Nephron (organoid): ENCODE measurements around the gene EFHC2.

ENCODE experiments used
- H3K27ac Mint-ChIP-seq, 3 experiments: 2 replicates each; pipeline ENCODE4 v1.8.0; 2020; ENCODE audit warnings: mixed read lengths in 3 of 3, mild to moderate bottlenecking in 2 of 3, moderate library complexity in 1 of 3
- H3K27me3 Mint-ChIP-seq: 2 replicates; pipeline ENCODE4 v1.8.0; 2021; ENCODE audit warnings: low read depth, mild to moderate bottlenecking, moderate library complexity, mixed read lengths
- H3K36me3 Mint-ChIP-seq: 2 replicates; pipeline ENCODE4 v1.8.0; 2020; ENCODE audit warnings: low read depth, mixed read lengths
- H3K4me1 Mint-ChIP-seq: 2 replicates; pipeline ENCODE4 v1.8.0; 2020; ENCODE audit warnings: mixed read lengths
- H3K4me3 Mint-ChIP-seq, 3 experiments: 2 replicates each; pipeline ENCODE4 v1.8.0; 2020; ENCODE audit warnings: mild to moderate bottlenecking in 3 of 3, mixed read lengths in 3 of 3, moderate library complexity in 2 of 3
- H3K9me3 Mint-ChIP-seq: 2 replicates; pipeline ENCODE4 v1.8.0; 2020; ENCODE audit warnings: mixed read lengths
- CTCF ChIP-seq, 3 experiments: fragments of 200-600 bp; sonication (generic); IDR thresholded peaks; one replicate each; pipeline ENCODE4 v1.5.0; 2021; ENCODE audit warnings: antibody characterized with exemption in 3 of 3; ENCODE audit not compliant: unreplicated experiment in 3 of 3

The EFHC2 gene

GRCh38 chrX:44308869-44309268, 34.6 kb downstream of the EFHC2 start:
- no peak overlapping the region for H3K4me3 Mint-ChIP-seq

GRCh38 chrX:44306356-44306755, 37.1 kb downstream of the EFHC2 start:
- peak overlapping the region in 1 of 3 experiments; percentile 44 for H3K27ac Mint-ChIP-seq
- H3K36me3 Mint-ChIP-seq, result no peaks in the 10 kb centered on the region
- H3K4me3 Mint-ChIP-seq, result no peak overlapping the region
- no peak for TF ChIP-seq CTCF (IDR thresholded peaks at IDR 0.05; ENCODE audit: unreplicated experiment in 3 of 3)
- H3K4me1 Mint-ChIP-seq, result no peaks in the 10 kb centered on the region
- H3K9me3 Mint-ChIP-seq, result peaks cover 8% of the 10 kb centered on the region
- H3K27me3 Mint-ChIP-seq, result no peaks in the 10 kb centered on the region

More at GRCh38 chrX:44308869-44309268, 34.6 kb downstream of the EFHC2 start:
- Mint-ChIP-seq H3K4me1 (no peaks in the 10 kb centered on the region), H3K9me3 (peaks cover 5% of the 10 kb centered on the region), H3K36me3 (no peaks in the 10 kb centered on the region), H3K27ac (no peak overlapping the region), H3K27me3 (no peaks in the 10 kb centered on the region)
- TF ChIP-seq CTCF (IDR thresholded peaks at IDR 0.05; ENCODE audit: unreplicated experiment in 3 of 3), result no peak

GRCh38 chrX:44305921-44306320, 37.6 kb downstream of the EFHC2 start:
- TF ChIP-seq CTCF (IDR thresholded peaks at IDR 0.05; ENCODE audit: unreplicated experiment in 3 of 3), result no peak
- H3K9me3 Mint-ChIP-seq, result peaks cover 8% of the 10 kb centered on the region

GRCh38 chrX:44303119-44303518, 40.4 kb downstream of the EFHC2 start:
- Mint-ChIP-seq H3K36me3 (no peaks in the 10 kb centered on the region), H3K27me3 (no peaks in the 10 kb centered on the region), H3K4me3 (no peak overlapping the region), H3K4me1 (no peaks in the 10 kb centered on the region), H3K9me3 (peaks cover 6% of the 10 kb centered on the region), H3K27ac (no peak overlapping the region)
- TF ChIP-seq CTCF (IDR thresholded peaks at IDR 0.05; ENCODE audit: unreplicated experiment in 3 of 3), result no peak

More at GRCh38 chrX:44305921-44306320, 37.6 kb downstream of the EFHC2 start:
- Mint-ChIP-seq H3K4me1 (no peaks in the 10 kb centered on the region), H3K4me3 (no peak overlapping the region), H3K27ac (peak overlapping the region in 1 of 3 experiments; percentile 44), H3K27me3 (no peaks in the 10 kb centered on the region), H3K36me3 (no peaks in the 10 kb centered on the region)

- no peaks in the 10 kb centered on the region for H3K27me3 Mint-ChIP-seq
- H3K36me3 Mint-ChIP-seq, result no peaks in the 10 kb centered on the region
- H3K27ac Mint-ChIP-seq, result no peak overlapping the region
- no peak overlapping the region for H3K4me3 Mint-ChIP-seq
- no peak for TF ChIP-seq CTCF (IDR thresholded peaks at IDR 0.05; ENCODE audit: unreplicated experiment in 3 of 3)
- H3K4me1 Mint-ChIP-seq, result no peaks in the 10 kb centered on the region
- peaks cover 14% of the 10 kb centered on the region for H3K9me3 Mint-ChIP-seq
Measured at GRCh38 chrX:44299177-44299576, 44.3 kb downstream of the EFHC2 start.

GRCh38 chrX:44291468-44292092, 51.9 kb downstream of the EFHC2 start:
- Mint-ChIP-seq H3K27me3 (no peaks in the 10 kb centered on the region), H3K27ac (peak overlapping the region in 1 of 3 experiments; percentile 32), H3K9me3 (peaks cover 7% of the 10 kb centered on the region), H3K4me1 (no peaks in the 10 kb centered on the region), H3K36me3 (no peaks in the 10 kb centered on the region), H3K4me3 (no peak overlapping the region)
- TF ChIP-seq CTCF (IDR thresholded peaks at IDR 0.05; ENCODE audit: unreplicated experiment in 3 of 3), result no peak
